ENCODE data around the gene MAGEA11.
"Not testable (repeated sequence)": the region's sequence is repeated elsewhere in the genome, so short reads cannot be mapped to it uniquely, and the experiment has no call there.

GRCh38 chrX:149758715-149759078, 46.8 kb downstream of the MAGEA11 start:
- TF ChIP-seq, protein P1, sequence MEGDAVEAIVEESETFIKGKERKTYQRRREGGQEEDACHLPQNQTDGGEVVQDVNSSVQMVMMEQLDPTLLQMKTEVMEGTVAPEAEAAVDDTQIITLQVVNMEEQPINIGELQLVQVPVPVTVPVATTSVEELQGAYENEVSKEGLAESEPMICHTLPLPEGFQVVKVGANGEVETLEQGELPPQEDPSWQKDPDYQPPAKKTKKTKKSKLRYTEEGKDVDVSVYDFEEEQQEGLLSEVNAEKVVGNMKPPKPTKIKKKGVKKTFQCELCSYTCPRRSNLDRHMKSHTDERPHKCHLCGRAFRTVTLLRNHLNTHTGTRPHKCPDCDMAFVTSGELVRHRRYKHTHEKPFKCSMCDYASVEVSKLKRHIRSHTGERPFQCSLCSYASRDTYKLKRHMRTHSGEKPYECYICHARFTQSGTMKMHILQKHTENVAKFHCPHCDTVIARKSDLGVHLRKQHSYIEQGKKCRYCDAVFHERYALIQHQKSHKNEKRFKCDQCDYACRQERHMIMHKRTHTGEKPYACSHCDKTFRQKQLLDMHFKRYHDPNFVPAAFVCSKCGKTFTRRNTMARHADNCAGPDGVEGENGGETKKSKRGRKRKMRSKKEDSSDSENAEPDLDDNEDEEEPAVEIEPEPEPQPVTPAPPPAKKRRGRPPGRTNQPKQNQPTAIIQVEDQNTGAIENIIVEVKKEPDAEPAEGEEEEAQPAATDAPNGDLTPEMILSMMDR (IDR thresholded peaks at IDR 0.05; ENCODE audit: low read depth, low read length, missing input control), result not testable (repeated sequence)
- not testable (repeated sequence) for TF ChIP-seq MAX (IDR thresholded peaks at IDR 0.05); NR2F2 (IDR thresholded peaks at IDR 0.05); TAF1 (conservative IDR thresholded peaks at IDR 0.05); YY1 (IDR thresholded peaks at IDR 0.05); HNF4A (conservative IDR thresholded peaks at IDR 0.05); RAD21 (IDR thresholded peaks at IDR 0.05); HNF4G (IDR thresholded peaks at IDR 0.05); JUND (IDR thresholded peaks at IDR 0.05); EGR1 (IDR thresholded peaks at IDR 0.05; ENCODE audit: low read depth in 2 of 2); FOXA1 (IDR thresholded peaks at IDR 0.05); GABPA (IDR thresholded peaks at IDR 0.05 in 1 of 2, conservative IDR thresholded peaks at IDR 0.05 in 1 of 2)
- TF ChIP-seq, protein P2, sequence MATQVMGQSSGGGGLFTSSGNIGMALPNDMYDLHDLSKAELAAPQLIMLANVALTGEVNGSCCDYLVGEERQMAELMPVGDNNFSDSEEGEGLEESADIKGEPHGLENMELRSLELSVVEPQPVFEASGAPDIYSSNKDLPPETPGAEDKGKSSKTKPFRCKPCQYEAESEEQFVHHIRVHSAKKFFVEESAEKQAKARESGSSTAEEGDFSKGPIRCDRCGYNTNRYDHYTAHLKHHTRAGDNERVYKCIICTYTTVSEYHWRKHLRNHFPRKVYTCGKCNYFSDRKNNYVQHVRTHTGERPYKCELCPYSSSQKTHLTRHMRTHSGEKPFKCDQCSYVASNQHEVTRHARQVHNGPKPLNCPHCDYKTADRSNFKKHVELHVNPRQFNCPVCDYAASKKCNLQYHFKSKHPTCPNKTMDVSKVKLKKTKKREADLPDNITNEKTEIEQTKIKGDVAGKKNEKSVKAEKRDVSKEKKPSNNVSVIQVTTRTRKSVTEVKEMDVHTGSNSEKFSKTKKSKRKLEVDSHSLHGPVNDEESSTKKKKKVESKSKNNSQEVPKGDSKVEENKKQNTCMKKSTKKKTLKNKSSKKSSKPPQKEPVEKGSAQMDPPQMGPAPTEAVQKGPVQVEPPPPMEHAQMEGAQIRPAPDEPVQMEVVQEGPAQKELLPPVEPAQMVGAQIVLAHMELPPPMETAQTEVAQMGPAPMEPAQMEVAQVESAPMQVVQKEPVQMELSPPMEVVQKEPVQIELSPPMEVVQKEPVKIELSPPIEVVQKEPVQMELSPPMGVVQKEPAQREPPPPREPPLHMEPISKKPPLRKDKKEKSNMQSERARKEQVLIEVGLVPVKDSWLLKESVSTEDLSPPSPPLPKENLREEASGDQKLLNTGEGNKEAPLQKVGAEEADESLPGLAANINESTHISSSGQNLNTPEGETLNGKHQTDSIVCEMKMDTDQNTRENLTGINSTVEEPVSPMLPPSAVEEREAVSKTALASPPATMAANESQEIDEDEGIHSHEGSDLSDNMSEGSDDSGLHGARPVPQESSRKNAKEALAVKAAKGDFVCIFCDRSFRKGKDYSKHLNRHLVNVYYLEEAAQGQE (IDR thresholded peaks at IDR 0.05), result not testable (repeated sequence)
- TF ChIP-seq, protein P3, sequence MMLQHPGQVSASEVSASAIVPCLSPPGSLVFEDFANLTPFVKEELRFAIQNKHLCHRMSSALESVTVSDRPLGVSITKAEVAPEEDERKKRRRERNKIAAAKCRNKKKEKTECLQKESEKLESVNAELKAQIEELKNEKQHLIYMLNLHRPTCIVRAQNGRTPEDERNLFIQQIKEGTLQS (IDR thresholded peaks at IDR 0.05), result not testable (repeated sequence)
